Calu3 (cell line): ENCODE results near the gene PAXX. TPM values are rescaled to one million over a fixed set of nuclear protein-coding genes. Genes with fewer than 3 reads are reported as not detected.

Source experiments
- BruUV-seq: library from RNA; stranded (reverse); fragments of 400-500 nt; replicated peaks from 2 replicates; lab custom pipeline; 2021; lab: Mats Ljungman, UMichigan
- CTCF ChIA-PET: fragments of 300-600 bp; sonication (Branson Sonifier 250); formaldehyde crosslinking; loops from one replicate; lab custom pipeline; 2022; ENCODE audit warnings: antibody characterized with exemption; lab: Charles Lee
- DNase-seq: peaks from one replicate; pipeline ENCODE4 v3.0.0; 2022
- H3K27ac Mint-ChIP-seq: one replicate; pipeline ENCODE4 v1.8.0; 2022; ENCODE audit warnings: mixed read lengths; ENCODE audit not compliant: unreplicated experiment
- H3K27me3 Mint-ChIP-seq: one replicate; pipeline ENCODE4 v1.8.0; 2022; ENCODE audit warnings: mixed read lengths; ENCODE audit not compliant: unreplicated experiment
- H3K36me3 Mint-ChIP-seq: one replicate; pipeline ENCODE4 v1.8.0; 2022; ENCODE audit warnings: mild to moderate bottlenecking, moderate library complexity, mixed read lengths; ENCODE audit not compliant: insufficient read depth, unreplicated experiment
- H3K4me1 Mint-ChIP-seq: one replicate; pipeline ENCODE4 v1.8.0; 2022; ENCODE audit warnings: mild to moderate bottlenecking, low read depth, mixed read lengths; ENCODE audit not compliant: unreplicated experiment
- H3K4me3 Mint-ChIP-seq: one replicate; pipeline ENCODE4 v1.8.0; 2022; ENCODE audit warnings: mild to moderate bottlenecking, low read depth, moderate library complexity, mixed read lengths; ENCODE audit not compliant: unreplicated experiment
- H3K9me3 Mint-ChIP-seq: one replicate; pipeline ENCODE4 v1.8.0; 2022; ENCODE audit warnings: low read depth, mixed read lengths; ENCODE audit not compliant: unreplicated experiment
- CTCF ChIP-seq: fragments of 200-600 bp; IDR thresholded peaks from one replicate; pipeline ENCODE4 v1.8.0; 2022; ENCODE audit warnings: antibody characterized with exemption; ENCODE audit not compliant: unreplicated experiment
- intact Hi-C: fragments of 100-400 bp; cut with micrococcal nuclease; formaldehyde crosslinking; loops from one replicate; pipeline ENCODE4 v1.10.0; 2022; ENCODE audit not compliant: unreplicated experiment
- total RNA-seq: library from RNA; stranded (reverse); gene quantifications from 2 replicates; pipeline ENCODE4 v1.2.3, GENCODE V29; 2022

Gene PAXX
- total RNA-seq, 1 experiment from 2014 or later: 43.7 TPM

DNA sequence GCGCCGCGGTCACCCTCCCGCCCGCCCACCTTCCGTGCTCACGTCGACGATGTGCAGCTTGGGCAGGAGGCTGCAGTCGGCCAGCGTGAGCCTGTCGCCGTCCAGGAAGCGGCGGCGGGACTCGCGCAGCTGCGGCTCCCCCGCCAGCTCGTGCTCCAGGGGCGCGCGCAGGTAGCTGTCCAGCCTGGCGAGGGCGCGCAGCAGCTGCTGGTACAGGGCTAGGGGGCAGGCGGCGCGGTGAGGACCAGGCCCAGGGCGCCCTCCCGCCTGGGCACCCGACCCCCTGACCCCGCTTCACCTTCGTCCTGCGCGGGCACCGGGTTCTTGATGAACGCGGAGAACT, 2.6 kb downstream of the PAXX start:
- Mint-ChIP-seq H3K4me3 (no peak overlapping the region), H3K27ac (no peak overlapping the region), H3K4me1 (peaks cover 11% of the 10 kb centered on the region), H3K9me3 (no peaks in the 10 kb centered on the region), H3K36me3 (peaks cover 28% of the 10 kb centered on the region), H3K27me3 (no peaks in the 10 kb centered on the region)
- CTCF ChIA-PET: no interaction called here
- no peak for TF ChIP-seq CTCF
- DNase-seq: no peak
- BruUV-seq: no TSS peak
- intact Hi-C loops: no loop called here

DNA sequence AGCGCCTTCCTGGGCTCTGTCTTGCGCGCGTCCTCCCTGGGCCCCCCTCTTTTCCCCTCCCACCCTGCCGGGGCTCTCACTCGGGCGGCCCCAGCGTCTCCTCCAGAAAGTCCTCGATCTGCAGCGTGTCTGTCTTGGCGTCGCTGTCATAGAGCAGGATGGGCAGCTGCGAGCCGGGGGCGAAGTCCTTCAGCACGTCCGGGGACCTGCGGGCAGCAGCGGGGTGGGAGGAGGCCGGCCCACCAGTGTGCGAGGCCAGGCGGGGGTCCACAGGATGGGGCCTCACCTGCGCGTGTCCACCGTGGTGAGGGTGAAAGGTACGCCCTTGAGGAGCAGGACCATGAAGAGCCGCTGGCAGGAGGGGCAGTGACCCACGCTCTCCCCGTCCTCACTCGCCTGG, 3.1 kb downstream of the PAXX start:
- no peak for DNase-seq
- BruUV-seq: no TSS peak
- intact Hi-C loops: no loop called here
- H3K9me3 Mint-ChIP-seq: no peaks in the 10 kb centered on the region
- CTCF ChIA-PET: interaction anchor here (1.0 kb wide), 1 partner anchor 17 kb away, joined by 8 read pairs; no protein-coding TSS in a partner anchor
- H3K4me3 Mint-ChIP-seq: no peak overlapping the region
- H3K4me1 Mint-ChIP-seq: peaks cover 11% of the 10 kb centered on the region
- TF ChIP-seq CTCF: no peak
- H3K36me3 Mint-ChIP-seq: peaks cover 28% of the 10 kb centered on the region
- H3K27me3 Mint-ChIP-seq: no peaks in the 10 kb centered on the region
- H3K27ac Mint-ChIP-seq: no peak overlapping the region

GRCh38 chr9:136995772-136996311, 3.6 kb downstream of the PAXX start:
- CTCF ChIA-PET: interaction anchor here (1.0 to 1.6 kb wide), 2 partner anchors 17 to 46 kb away, joined by 4 to 8 read pairs; no protein-coding TSS in a partner anchor
- H3K36me3 Mint-ChIP-seq: peaks cover 24% of the 10 kb centered on the region
- DNase-seq: no peak
- no peak overlapping the region for H3K4me3 Mint-ChIP-seq
- no peaks in the 10 kb centered on the region for H3K9me3 Mint-ChIP-seq
- H3K27ac Mint-ChIP-seq: no peak overlapping the region
- no peak for TF ChIP-seq CTCF
- intact Hi-C loops: no loop called here
- H3K27me3 Mint-ChIP-seq: no peaks in the 10 kb centered on the region
- BruUV-seq: no TSS peak
- H3K4me1 Mint-ChIP-seq: peaks cover 11% of the 10 kb centered on the region

GRCh38 chr9:136996361-136997292, 4.4 kb downstream of the PAXX start, which contains the start of gene CLIC3:
CLIC3 (minus strand) TSS chr9:136996568; CDS start chr9:136996543, 25 bp downstream.
- Mint-ChIP-seq H3K36me3 (peaks cover 18% of the 10 kb centered on the region), H3K27me3 (no peaks in the 10 kb centered on the region), H3K27ac (no peak within 1 kb of the TSS), H3K4me3 (peak within 1 kb of the TSS; percentile 54), H3K9me3 (no peaks in the 10 kb centered on the region), H3K4me1 (peaks cover 11% of the 10 kb centered on the region)
- TF ChIP-seq CTCF: no peak
- peak; percentile 51 for DNase-seq
- intact Hi-C loops: no loop called here
- CTCF ChIA-PET: interaction anchor here (0.8 to 1.6 kb wide), 3 partner anchors 18 to 48 kb away, joined by 3 to 8 read pairs (median 4); no protein-coding TSS in a partner anchor
- BruUV-seq: no TSS peak
